OCI-LY7 (cell line): ENCODE results near the gene RAD21L1.

Source experiments
- CTCF ChIP-seq: fragments of 200-600 bp; sonication (generic); conservative IDR thresholded peaks from 2 replicates; pipeline ENCODE4 v1.5.1; 2014; ENCODE audit warnings: mild to moderate bottlenecking, antibody characterized with exemption, low read length, moderate library complexity, mixed read lengths
- EZH2phosphoT487 ChIP-seq: fragments of 200-600 bp; sonication (generic); IDR thresholded peaks from 2 replicates; pipeline ENCODE4 v1.6.1; 2018; ENCODE audit warnings: low read depth, borderline replicate concordance, mild to moderate bottlenecking, mixed run types, antibody characterized with exemption, low read length, moderate library complexity, mixed read lengths

DNA sequence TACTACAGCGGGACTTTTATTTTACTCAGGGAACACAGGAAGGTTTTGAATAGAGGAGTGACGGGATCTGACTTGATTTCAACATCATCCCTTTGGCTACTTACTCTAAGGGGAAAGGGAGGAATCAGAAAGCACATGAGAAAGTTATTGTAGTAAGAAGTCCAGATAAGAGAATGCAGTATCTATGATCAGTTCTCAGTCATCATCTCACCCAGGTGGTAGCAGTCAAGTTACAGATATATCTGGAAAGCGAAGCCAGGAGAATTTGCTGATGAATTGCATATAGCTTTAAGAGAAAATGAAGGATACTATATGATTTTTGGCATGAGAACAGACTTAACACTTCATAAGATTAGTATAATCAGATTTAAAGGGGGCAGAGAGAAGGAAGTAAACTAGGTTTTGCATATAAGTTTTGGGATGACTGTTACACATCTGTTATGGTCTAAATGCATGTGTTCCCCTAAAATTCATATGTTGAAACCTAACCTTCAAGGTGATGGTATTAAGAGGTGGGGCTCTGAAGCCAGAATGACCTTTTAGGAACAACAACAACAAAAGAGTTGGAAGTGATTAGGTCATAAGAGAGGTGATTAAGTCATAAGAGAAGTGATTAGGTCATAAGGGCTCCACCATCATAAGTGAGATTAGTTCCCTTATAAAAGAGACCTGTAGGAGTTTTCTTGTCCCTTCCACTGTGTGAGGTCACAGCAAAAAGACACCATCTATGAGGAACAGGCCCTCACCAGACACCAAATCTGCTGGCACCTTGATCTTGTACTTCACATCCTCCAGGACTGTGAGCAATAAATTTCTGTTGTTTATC lies 6.7 kb downstream of the RAD21L1 start:
- TF ChIP-seq CTCF, result no peak
- TF ChIP-seq EZH2phosphoT487, result no peak
